SK-N-SH treated with all-trans-retinoic acid at 6 μM for 48 hours (cell line): ENCODE results near the gene TAF15.

Experiments used
- ARNTL ChIP-seq: fragments of 450-650 bp; formaldehyde crosslinking; IDR thresholded peaks from 2 replicates; pipeline ENCODE4 v1.5.0; 2020; ENCODE audit warnings: low read depth, mild to moderate bottlenecking, moderate library complexity, borderline replicate concordance
- CREB5 ChIP-seq: fragments of 250-450 bp; sonication (Bioruptor Pico); IDR thresholded peaks from 2 replicates; pipeline ENCODE4 v1.5.1; 2020; ENCODE audit warnings: low read depth, mild to moderate bottlenecking, moderate library complexity
- GLIS3 ChIP-seq: fragments of 250-450 bp; sonication (Bioruptor Pico); IDR thresholded peaks from 2 replicates; pipeline ENCODE4 v1.5.0; 2020; ENCODE audit warnings: mild to moderate bottlenecking, moderate library complexity
- OSR1 ChIP-seq: fragments of 250-450 bp; sonication (Bioruptor Pico); IDR thresholded peaks from 2 replicates; pipeline ENCODE4 v1.8.0; 2022; ENCODE audit warnings: moderate library complexity, mild to moderate bottlenecking, inconsistent platforms
- PPARA ChIP-seq: fragments of 250-450 bp; sonication (Bioruptor Pico); IDR thresholded peaks from 2 replicates; pipeline ENCODE4 v1.5.0; 2020; ENCODE audit warnings: mild to moderate bottlenecking, borderline replicate concordance
- RARB ChIP-seq: fragments of 250-450 bp; sonication (Bioruptor Pico); IDR thresholded peaks from 2 replicates; pipeline ENCODE4 v1.8.0; 2021; ENCODE audit warnings: mild to moderate bottlenecking, moderate library complexity
- SNAI2 ChIP-seq: fragments of 250-450 bp; sonication (Bioruptor Pico); IDR thresholded peaks from 2 replicates; pipeline ENCODE4 v1.5.0; 2020; ENCODE audit warnings: mild to moderate bottlenecking, moderate library complexity
- TCF4 ChIP-seq: fragments of 250-450 bp; sonication (Bioruptor Pico); IDR thresholded peaks from 2 replicates; pipeline ENCODE4 v1.8.0; 2021; ENCODE audit warnings: mild to moderate bottlenecking, moderate library complexity, borderline replicate concordance
- ZC3H10 ChIP-seq: fragments of 250-450 bp; sonication (Bioruptor Pico); IDR thresholded peaks from 2 replicates; pipeline ENCODE4 v1.5.1; 2021; ENCODE audit warnings: mild to moderate bottlenecking, moderate library complexity
- ZFP30 ChIP-seq: fragments of 450-650 bp; formaldehyde crosslinking; IDR thresholded peaks from 2 replicates; pipeline ENCODE4 v1.5.0; 2022; ENCODE audit warnings: mild to moderate bottlenecking, moderate library complexity
- ZNF565 ChIP-seq: fragments of 450-650 bp; formaldehyde crosslinking; conservative IDR thresholded peaks from 2 replicates; pipeline ENCODE4 v1.5.0; 2020; ENCODE audit warnings: low read depth, mild to moderate bottlenecking, moderate library complexity
- TF ChIP-seq, protein P1 (sequence below): fragments of 250-450 bp; sonication (Bioruptor Pico); IDR thresholded peaks from 2 replicates; pipeline ENCODE4 v1.8.0; 2020; ENCODE audit warnings: mild to moderate bottlenecking, moderate library complexity, borderline replicate concordance
- TF ChIP-seq, protein P2 (sequence below): fragments of 250-450 bp; sonication (Bioruptor Pico); IDR thresholded peaks from 2 replicates; pipeline ENCODE4 v1.8.0; 2021; ENCODE audit warnings: low read depth, mild to moderate bottlenecking, moderate library complexity, borderline replicate concordance

- TF ChIP-seq PPARA (CRISPR knock-in tag) (no peak), OSR1 (no peak), ZNF565 (CRISPR knock-in tag) (no peak), CREB5 (no peak), GLIS3 (CRISPR knock-in tag) (no peak), RARB (CRISPR knock-in tag) (no peak), SNAI2 (CRISPR knock-in tag) (no peak), ZFP30 (no peak), ARNTL (CRISPR knock-in tag) (no peak), TCF4 (CRISPR knock-in tag) (no peak), ZC3H10 (CRISPR knock-in tag) (no peak)
- TF ChIP-seq, protein P1, sequence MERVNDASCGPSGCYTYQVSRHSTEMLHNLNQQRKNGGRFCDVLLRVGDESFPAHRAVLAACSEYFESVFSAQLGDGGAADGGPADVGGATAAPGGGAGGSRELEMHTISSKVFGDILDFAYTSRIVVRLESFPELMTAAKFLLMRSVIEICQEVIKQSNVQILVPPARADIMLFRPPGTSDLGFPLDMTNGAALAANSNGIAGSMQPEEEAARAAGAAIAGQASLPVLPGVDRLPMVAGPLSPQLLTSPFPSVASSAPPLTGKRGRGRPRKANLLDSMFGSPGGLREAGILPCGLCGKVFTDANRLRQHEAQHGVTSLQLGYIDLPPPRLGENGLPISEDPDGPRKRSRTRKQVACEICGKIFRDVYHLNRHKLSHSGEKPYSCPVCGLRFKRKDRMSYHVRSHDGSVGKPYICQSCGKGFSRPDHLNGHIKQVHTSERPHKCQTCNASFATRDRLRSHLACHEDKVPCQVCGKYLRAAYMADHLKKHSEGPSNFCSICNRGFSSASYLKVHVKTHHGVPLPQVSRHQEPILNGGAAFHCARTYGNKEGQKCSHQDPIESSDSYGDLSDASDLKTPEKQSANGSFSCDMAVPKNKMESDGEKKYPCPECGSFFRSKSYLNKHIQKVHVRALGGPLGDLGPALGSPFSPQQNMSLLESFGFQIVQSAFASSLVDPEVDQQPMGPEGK (CRISPR knock-in tag): no peak
- TF ChIP-seq, protein P2, sequence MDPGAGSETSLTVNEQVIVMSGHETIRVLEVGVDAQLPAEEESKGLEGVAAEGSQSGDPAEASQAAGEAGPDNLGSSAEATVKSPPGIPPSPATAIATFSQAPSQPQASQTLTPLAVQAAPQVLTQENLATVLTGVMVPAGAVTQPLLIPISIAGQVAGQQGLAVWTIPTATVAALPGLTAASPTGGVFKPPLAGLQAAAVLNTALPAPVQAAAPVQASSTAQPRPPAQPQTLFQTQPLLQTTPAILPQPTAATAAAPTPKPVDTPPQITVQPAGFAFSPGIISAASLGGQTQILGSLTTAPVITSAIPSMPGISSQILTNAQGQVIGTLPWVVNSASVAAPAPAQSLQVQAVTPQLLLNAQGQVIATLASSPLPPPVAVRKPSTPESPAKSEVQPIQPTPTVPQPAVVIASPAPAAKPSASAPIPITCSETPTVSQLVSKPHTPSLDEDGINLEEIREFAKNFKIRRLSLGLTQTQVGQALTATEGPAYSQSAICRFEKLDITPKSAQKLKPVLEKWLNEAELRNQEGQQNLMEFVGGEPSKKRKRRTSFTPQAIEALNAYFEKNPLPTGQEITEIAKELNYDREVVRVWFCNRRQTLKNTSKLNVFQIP (CRISPR knock-in tag): no peak
Observed at GRCh38 chr17:35889818-35890773, 80.8 kb downstream of the TAF15 start.
